SJSA1 (cell line): Measurements from ENCODE around the gene ERMP1. TPM values are rescaled to one million over a fixed set of nuclear protein-coding genes. Genes with fewer than 3 reads are reported as not detected.

Experiments used
- DNase-seq, 2 experiments: peaks; one replicate each; pipeline ENCODE4 v3.0.0-alpha.2; 2015 to 2020; ENCODE audit warnings: low spot score in 2 of 2, low read depth in 1 of 2
- H3K27ac ChIP-seq: fragments of 250-450 bp; sonication (Bioruptor Pico); 2 replicates; pipeline ENCODE4 v1.5.1; 2020; ENCODE audit warnings: mild to moderate bottlenecking, moderate library complexity
- H3K27me3 ChIP-seq: fragments of 250-450 bp; sonication (Bioruptor Pico); replicated peaks from 2 replicates; pipeline ENCODE4 v1.5.1; 2020; ENCODE audit warnings: mild to moderate bottlenecking, moderate library complexity
- H3K36me3 ChIP-seq: fragments of 250-450 bp; sonication (Bioruptor Pico); 2 replicates; pipeline ENCODE4 v1.5.1; 2020; ENCODE audit warnings: mild to moderate bottlenecking
- H3K4me1 ChIP-seq: fragments of 250-450 bp; sonication (Bioruptor Pico); replicated peaks from 2 replicates; pipeline ENCODE4 v1.6.1; 2021; ENCODE audit warnings: mild to moderate bottlenecking
- H3K4me3 ChIP-seq: fragments of 250-450 bp; sonication (Bioruptor Pico); 2 replicates; pipeline ENCODE4 v1.5.1; 2020; ENCODE audit warnings: mild to moderate bottlenecking
- H3K9me3 ChIP-seq: fragments of 250-450 bp; sonication (Bioruptor Pico); replicated peaks from 2 replicates; pipeline ENCODE4 v1.5.1; 2020; ENCODE audit warnings: mild to moderate bottlenecking
- total RNA-seq: library from RNA; depleted of rRNA; stranded (reverse); fragments of >200 nt; shearing (Covaris generic); gene quantifications from 2 replicates; pipeline ENCODE4 v1.2.3, GENCODE V29; 2014; rRNA removed

Gene ERMP1
- total RNA-seq, 1 experiment from 2014 or later = 3.2 TPM

DNA sequence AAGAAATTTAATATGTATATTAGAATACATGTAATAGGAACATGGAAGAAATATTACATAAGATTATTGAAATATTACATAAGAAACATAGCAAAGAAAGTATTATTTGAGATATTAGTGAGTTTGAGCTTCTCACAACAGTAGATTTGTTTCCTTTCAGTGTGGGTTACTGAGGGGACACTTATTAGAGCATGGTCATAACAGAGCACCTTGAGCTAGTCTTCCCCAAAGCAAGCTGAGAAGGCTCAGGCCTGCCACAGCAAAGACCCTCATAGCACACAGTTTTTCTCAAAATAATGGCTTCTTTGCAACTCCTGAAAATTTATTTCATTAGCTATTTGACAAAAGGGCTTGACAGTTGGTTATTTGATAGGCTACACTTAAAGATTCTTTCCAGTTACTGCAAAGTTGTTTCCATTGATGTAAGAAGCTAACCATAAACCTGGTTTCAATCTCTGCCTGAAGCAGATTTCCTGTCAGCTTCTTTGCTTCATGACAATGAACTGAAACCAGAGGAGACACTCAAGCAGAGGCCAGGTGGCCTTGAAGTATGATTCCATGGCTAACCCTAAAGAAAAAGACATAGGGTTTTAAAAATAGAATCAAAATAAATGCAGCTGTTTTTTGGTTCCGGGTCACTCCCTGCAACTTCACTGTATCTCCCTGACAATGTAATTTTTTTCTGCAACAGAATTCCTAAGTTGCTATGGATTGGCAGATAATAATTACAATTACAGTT, 68.6 kb downstream of the ERMP1 start:
- DNase-seq = no peak
- Histone ChIP-seq H3K9me3 (no peaks in the 10 kb centered on the region), H3K27me3 (no peaks in the 10 kb centered on the region), H3K4me1 (no peaks in the 10 kb centered on the region), H3K27ac (no peak overlapping the region), H3K4me3 (no peak overlapping the region), H3K36me3 (peaks cover 44% of the 10 kb centered on the region)

DNA sequence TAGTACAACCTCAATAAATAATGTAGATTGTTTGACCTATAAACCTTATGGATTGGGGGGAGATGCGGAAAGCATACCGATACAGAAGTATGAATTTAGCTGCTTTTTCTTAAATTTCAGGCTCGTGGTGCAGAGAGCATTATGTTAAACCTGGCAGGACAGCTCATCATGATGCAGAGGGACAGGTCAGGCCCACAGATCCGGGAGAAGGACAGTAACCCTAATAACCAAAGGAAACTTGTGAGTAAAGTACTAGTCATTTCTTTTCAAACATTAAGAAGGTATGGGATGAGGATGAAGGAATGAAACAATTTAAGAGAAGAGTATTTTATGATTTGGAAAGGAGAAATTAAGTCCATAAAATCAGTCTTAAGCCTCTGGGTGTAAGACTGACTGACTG, 70.5 kb downstream of the ERMP1 start:
- Histone ChIP-seq H3K9me3 (no peaks in the 10 kb centered on the region), H3K27me3 (no peaks in the 10 kb centered on the region), H3K27ac (no peak overlapping the region), H3K4me3 (no peak overlapping the region), H3K4me1 (no peaks in the 10 kb centered on the region), H3K36me3 (peaks cover 41% of the 10 kb centered on the region)
- no peak for DNase-seq

- no peak overlapping the region for H3K4me3 ChIP-seq
- no peaks in the 10 kb centered on the region for H3K27me3 ChIP-seq
- peaks cover 35% of the 10 kb centered on the region for H3K36me3 ChIP-seq
- H3K9me3 ChIP-seq = no peaks in the 10 kb centered on the region
- DNase-seq = no peak
- H3K27ac ChIP-seq = no peak overlapping the region
- no peaks in the 10 kb centered on the region for H3K4me1 ChIP-seq
Observed at GRCh38 chr9:5760338-5760737, 72.6 kb downstream of the ERMP1 start.

DNA sequence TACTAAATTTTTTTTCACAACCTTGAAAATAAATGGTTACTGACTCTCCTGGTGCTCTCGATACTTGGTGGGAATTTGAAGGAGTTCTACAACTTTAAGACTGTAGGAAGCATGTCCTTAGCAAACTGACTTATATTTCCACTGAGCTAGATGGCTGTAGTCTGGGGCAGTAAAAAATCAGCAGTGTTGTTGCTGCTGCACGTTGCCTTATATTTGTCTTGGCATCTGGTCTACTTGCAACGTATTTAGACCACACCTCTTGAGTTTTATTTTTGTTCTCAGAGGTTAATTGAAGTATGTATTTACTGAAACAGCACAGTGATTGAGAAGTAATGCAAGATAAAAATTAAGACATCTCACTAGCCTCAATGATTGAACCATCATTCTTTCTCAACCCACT, 76.3 kb downstream of the ERMP1 start:
- Histone ChIP-seq H3K27me3 (no peaks in the 10 kb centered on the region), H3K4me1 (no peaks in the 10 kb centered on the region), H3K4me3 (no peak overlapping the region), H3K36me3 (peaks cover 18% of the 10 kb centered on the region), H3K27ac (no peak overlapping the region), H3K9me3 (no peaks in the 10 kb centered on the region)
- no peak for DNase-seq

- no peak for DNase-seq
- H3K4me3 ChIP-seq = no peak overlapping the region
- H3K9me3 ChIP-seq = no peaks in the 10 kb centered on the region
- no peaks in the 10 kb centered on the region for H3K4me1 ChIP-seq
- no peak overlapping the region for H3K27ac ChIP-seq
- H3K36me3 ChIP-seq = peaks cover 13% of the 10 kb centered on the region
- H3K27me3 ChIP-seq = no peaks in the 10 kb centered on the region
Observed at GRCh38 chr9:5750569-5750968, 82.3 kb downstream of the ERMP1 start.

DNA sequence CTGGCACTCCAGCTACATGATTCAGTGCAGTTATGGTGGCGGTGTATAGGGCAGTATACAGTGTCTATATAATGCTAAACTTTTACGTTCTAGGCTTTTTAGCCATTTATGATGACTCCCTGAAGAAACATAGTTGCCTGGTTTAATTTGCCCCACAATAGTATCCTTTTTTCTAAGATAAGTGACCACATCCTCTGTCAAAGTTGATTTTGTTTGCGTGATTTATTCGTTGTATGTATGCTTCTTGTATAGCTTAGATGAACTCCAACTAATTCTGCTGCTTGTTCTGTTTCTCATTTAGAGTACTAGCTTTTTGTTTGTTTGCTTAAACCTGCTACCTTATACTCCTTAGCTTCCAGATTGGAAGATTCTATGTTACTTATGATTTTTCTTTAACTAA, 83.6 kb downstream of the ERMP1 start:
- H3K27ac ChIP-seq = no peak overlapping the region
- H3K9me3 ChIP-seq = no peaks in the 10 kb centered on the region
- no peak overlapping the region for H3K4me3 ChIP-seq
- H3K36me3 ChIP-seq = peaks cover 13% of the 10 kb centered on the region
- no peaks in the 10 kb centered on the region for H3K4me1 ChIP-seq
- no peak for DNase-seq
- H3K27me3 ChIP-seq = no peaks in the 10 kb centered on the region

- Histone ChIP-seq H3K27ac (no peak overlapping the region), H3K27me3 (no peaks in the 10 kb centered on the region), H3K36me3 (peaks cover 13% of the 10 kb centered on the region), H3K4me3 (no peak overlapping the region), H3K4me1 (no peaks in the 10 kb centered on the region), H3K9me3 (no peaks in the 10 kb centered on the region)
- DNase-seq = no peak
Observed at GRCh38 chr9:5748438-5748837, 84.5 kb downstream of the ERMP1 start.

DNA sequence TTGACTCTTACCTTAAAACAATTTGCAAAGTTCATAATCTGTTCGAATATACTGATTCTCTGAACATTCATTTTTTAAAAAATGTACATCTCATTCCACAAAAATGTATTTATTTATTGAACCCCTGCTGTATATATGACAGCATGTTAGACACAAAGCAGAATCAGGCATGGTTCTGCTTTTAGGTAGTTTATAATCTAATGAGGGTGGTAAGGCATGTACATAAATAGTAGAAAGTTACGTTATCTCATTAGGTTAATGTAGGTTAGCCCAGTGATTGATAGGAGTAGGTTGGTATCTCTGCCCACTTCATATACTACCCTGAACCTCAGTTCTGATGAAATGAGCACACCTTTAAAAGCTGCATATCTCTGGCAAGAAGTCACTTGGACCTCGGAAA, 89.8 kb downstream of the ERMP1 start:
- Histone ChIP-seq H3K9me3 (no peaks in the 10 kb centered on the region), H3K27me3 (no peaks in the 10 kb centered on the region), H3K36me3 (peaks cover 17% of the 10 kb centered on the region), H3K4me3 (no peak overlapping the region), H3K27ac (no peak overlapping the region), H3K4me1 (no peaks in the 10 kb centered on the region)
- DNase-seq = no peak

- DNase-seq = no peak
- Histone ChIP-seq H3K27ac (no peak overlapping the region), H3K9me3 (no peaks in the 10 kb centered on the region), H3K27me3 (no peaks in the 10 kb centered on the region), H3K4me1 (no peaks in the 10 kb centered on the region), H3K4me3 (no peak overlapping the region), H3K36me3 (peaks cover 13% of the 10 kb centered on the region; the same call in 1 of the 2 replicates)
Observed at GRCh38 chr9:5736563-5737346, 96.2 kb downstream of the ERMP1 start.

- Histone ChIP-seq H3K36me3 (peaks cover 13% of the 10 kb centered on the region), H3K9me3 (no peaks in the 10 kb centered on the region), H3K4me1 (no peaks in the 10 kb centered on the region), H3K4me3 (no peak overlapping the region), H3K27ac (no peak overlapping the region), H3K27me3 (no peaks in the 10 kb centered on the region)
- DNase-seq = no peak
Observed at GRCh38 chr9:5735072-5735471, 97.8 kb downstream of the ERMP1 start.

Other genes with a start within 250 kb of the ERMP1 start
- 25.3 and 35.0 TPM in 2 replicates for gene RIC1, start 204.0 kb downstream of the ERMP1 start, total RNA-seq
- gene MLANA, start 57.8 kb upstream of the ERMP1 start, total RNA-seq = not detected in 2 replicates
- gene RANBP6, start 182.5 kb upstream of the ERMP1 start, total RNA-seq = 13.3 and 16.4 TPM in 2 replicates